GM12865 (cell line): ENCODE measurements around the gene RNF130.

Source experiments
- DNase-seq: peaks from one replicate; pipeline ENCODE4 v3.0.0; 2010; ENCODE audit warnings: low read depth
- H3K4me3 ChIP-seq: 2 replicates; pipeline ENCODE4 v1.5.1; 2011; ENCODE audit warnings: mild to moderate bottlenecking, low read depth, low read length, control low read depth
- CTCF ChIP-seq: IDR thresholded peaks from 2 replicates; pipeline ENCODE4 v1.5.1; 2011; ENCODE audit warnings: low read length, control low read depth, low read depth, inconsistent platforms; ENCODE audit not compliant: insufficient read depth; ENCODE audit errors: missing control alignments

Gene RNF130

GRCh38 chr5:180084638-180085561, 13.3 kb upstream of the RNF130 start:
- H3K4me3 ChIP-seq = no peak overlapping the region
- no peak for TF ChIP-seq CTCF
- no peak for DNase-seq

GRCh38 chr5:180083529-180084060, 12.0 kb upstream of the RNF130 start:
- no peak for DNase-seq
- no peak overlapping the region for H3K4me3 ChIP-seq
- TF ChIP-seq CTCF = no peak

GRCh38 chr5:180082633-180083420, 11.3 kb upstream of the RNF130 start:
- no peak for TF ChIP-seq CTCF
- no peak for DNase-seq
- no peak overlapping the region for H3K4me3 ChIP-seq

GRCh38 chr5:180081481-180081880, 9.9 kb upstream of the RNF130 start:
- no peak for TF ChIP-seq CTCF
- DNase-seq = no peak
- no peak overlapping the region for H3K4me3 ChIP-seq

- H3K4me3 ChIP-seq = no peak overlapping the region
- TF ChIP-seq CTCF = no peak
- no peak for DNase-seq
Observed at GRCh38 chr5:180080486-180081280, 9.1 kb upstream of the RNF130 start.

- TF ChIP-seq CTCF = no peak
- no peak overlapping the region for H3K4me3 ChIP-seq
- DNase-seq = no peak
Observed at GRCh38 chr5:180079702-180080466, 8.3 kb upstream of the RNF130 start.
